HEK293 (cell line): ENCODE data around the gene SLC34A3.

Source experiments
- BCL11B ChIP-seq: fragments of 450-650 bp; formaldehyde crosslinking; IDR thresholded peaks from 2 replicates; pipeline ENCODE4 v1.5.1; 2016; ENCODE audit warnings: low read depth, missing biosample characterization, missing genetic modification characterization
- GLIS2 ChIP-seq: fragments of 450-650 bp; formaldehyde crosslinking; IDR thresholded peaks from 2 replicates; pipeline ENCODE4 v1.5.1; 2016; ENCODE audit warnings: missing biosample characterization, missing genetic modification characterization
- HOXD13 ChIP-seq: sonication (generic); formaldehyde crosslinking; IDR thresholded peaks from 2 replicates; pipeline ENCODE4 v1.8.0; 2022; ENCODE audit warnings: missing genetic modification reagents, borderline replicate concordance
- KLF9 ChIP-seq: fragments of 450-650 bp; formaldehyde crosslinking; IDR thresholded peaks from 2 replicates; pipeline ENCODE4 v1.5.1; 2016; ENCODE audit warnings: missing biosample characterization, missing genetic modification characterization, low read depth
- SP2 ChIP-seq: fragments of 450-650 bp; formaldehyde crosslinking; IDR thresholded peaks from 2 replicates; pipeline ENCODE4 v1.5.1; 2016; ENCODE audit warnings: missing biosample characterization, missing genetic modification characterization
- ZBTB1 ChIP-seq: fragments of 450-650 bp; formaldehyde crosslinking; IDR thresholded peaks from 2 replicates; pipeline ENCODE4 v1.5.1; 2016; ENCODE audit warnings: missing biosample characterization, missing genetic modification characterization
- ZBTB11 ChIP-seq: fragments of 450-650 bp; formaldehyde crosslinking; conservative IDR thresholded peaks from 2 replicates; pipeline ENCODE4 v1.5.1; 2016; ENCODE audit warnings: low read depth, missing biosample characterization, missing genetic modification characterization
- ZBTB17 ChIP-seq: fragments of 450-650 bp; formaldehyde crosslinking; IDR thresholded peaks from 2 replicates; pipeline ENCODE4 v1.5.1; 2016; ENCODE audit warnings: missing biosample characterization, missing genetic modification characterization
- ZBTB48 ChIP-seq: fragments of 450-650 bp; formaldehyde crosslinking; IDR thresholded peaks from 2 replicates; pipeline ENCODE4 v1.5.1; 2016; ENCODE audit warnings: missing biosample characterization, missing genetic modification characterization
- ZFHX2 ChIP-seq: fragments of 450-650 bp; formaldehyde crosslinking; conservative IDR thresholded peaks from 2 replicates; pipeline ENCODE4 v1.5.1; 2016; ENCODE audit warnings: missing biosample characterization, missing genetic modification characterization
- ZNF350 ChIP-seq: fragments of 450-650 bp; formaldehyde crosslinking; IDR thresholded peaks from 2 replicates; pipeline ENCODE4 v1.5.0; 2017; ENCODE audit warnings: missing biosample characterization, mild to moderate bottlenecking, missing genetic modification characterization
- ZNF354C ChIP-seq: fragments of 450-650 bp; formaldehyde crosslinking; IDR thresholded peaks from 2 replicates; pipeline ENCODE4 v1.5.1; 2016; ENCODE audit warnings: missing biosample characterization, missing genetic modification characterization, low read depth, borderline replicate concordance
- ZNF449 ChIP-seq: fragments of 450-650 bp; formaldehyde crosslinking; IDR thresholded peaks from 2 replicates; pipeline ENCODE4 v1.5.1; 2017; ENCODE audit warnings: missing biosample characterization, mild to moderate bottlenecking, missing genetic modification characterization, moderate library complexity
- ZNF560 ChIP-seq: fragments of 450-650 bp; formaldehyde crosslinking; IDR thresholded peaks from 2 replicates; pipeline ENCODE4 v1.5.1; 2017; ENCODE audit warnings: missing biosample characterization, missing genetic modification characterization, borderline replicate concordance
- ZNF776 ChIP-seq: fragments of 450-650 bp; formaldehyde crosslinking; IDR thresholded peaks from 2 replicates; pipeline ENCODE4 v1.5.0; 2017; ENCODE audit warnings: missing biosample characterization, missing genetic modification characterization, borderline replicate concordance
- ZNF791 ChIP-seq: fragments of 450-650 bp; formaldehyde crosslinking; IDR thresholded peaks from 2 replicates; pipeline ENCODE4 v1.5.1; 2016; ENCODE audit warnings: missing biosample characterization, missing genetic modification characterization
- TF ChIP-seq, protein P1 (sequence below): fragments of 450-650 bp; formaldehyde crosslinking; IDR thresholded peaks from 2 replicates; pipeline ENCODE4 v1.5.1; 2016; ENCODE audit warnings: missing biosample characterization, missing genetic modification characterization
- TF ChIP-seq, protein P2 (sequence below): fragments of 450-650 bp; formaldehyde crosslinking; IDR thresholded peaks from 2 replicates; pipeline ENCODE4 v1.5.1; 2016; ENCODE audit warnings: missing biosample characterization, missing genetic modification characterization, low read depth

Gene SLC34A3

GRCh38 chr9:137217276-137218211 is 13.2 kb upstream of the SLC34A3 start (continued):
- TF ChIP-seq ZBTB17, result peak; percentile 89
- TF ChIP-seq GLIS2 (tag by site-specific recombination), result peak; percentile 66; the same call in 1 of the 2 replicates
- peak; percentile 45 for TF ChIP-seq ZFHX2 (tag by site-specific recombination)
- TF ChIP-seq ZNF354C (tag by site-specific recombination), result no peak
- peak; percentile 20; the same call in 1 of the 2 replicates for TF ChIP-seq BCL11B (tag by site-specific recombination)
- TF ChIP-seq ZNF449 (tag by site-specific recombination), result 0 out of 2 replicates have a peak, but pooled peaks have one; percentile 34
- TF ChIP-seq ZBTB11 (tag by site-specific recombination), result peak; percentile 43; the same call in 1 of the 2 replicates
- TF ChIP-seq ZNF560 (tag by site-specific recombination), result no peak
- TF ChIP-seq SP2 (tag by site-specific recombination), result peak; percentile 79
- no peak for TF ChIP-seq ZNF776 (tag by site-specific recombination)
- no peak for TF ChIP-seq HOXD13
- no peak for TF ChIP-seq ZNF350 (tag by site-specific recombination)
- TF ChIP-seq ZBTB48 (tag by site-specific recombination), result no peak
- TF ChIP-seq, protein P1, sequence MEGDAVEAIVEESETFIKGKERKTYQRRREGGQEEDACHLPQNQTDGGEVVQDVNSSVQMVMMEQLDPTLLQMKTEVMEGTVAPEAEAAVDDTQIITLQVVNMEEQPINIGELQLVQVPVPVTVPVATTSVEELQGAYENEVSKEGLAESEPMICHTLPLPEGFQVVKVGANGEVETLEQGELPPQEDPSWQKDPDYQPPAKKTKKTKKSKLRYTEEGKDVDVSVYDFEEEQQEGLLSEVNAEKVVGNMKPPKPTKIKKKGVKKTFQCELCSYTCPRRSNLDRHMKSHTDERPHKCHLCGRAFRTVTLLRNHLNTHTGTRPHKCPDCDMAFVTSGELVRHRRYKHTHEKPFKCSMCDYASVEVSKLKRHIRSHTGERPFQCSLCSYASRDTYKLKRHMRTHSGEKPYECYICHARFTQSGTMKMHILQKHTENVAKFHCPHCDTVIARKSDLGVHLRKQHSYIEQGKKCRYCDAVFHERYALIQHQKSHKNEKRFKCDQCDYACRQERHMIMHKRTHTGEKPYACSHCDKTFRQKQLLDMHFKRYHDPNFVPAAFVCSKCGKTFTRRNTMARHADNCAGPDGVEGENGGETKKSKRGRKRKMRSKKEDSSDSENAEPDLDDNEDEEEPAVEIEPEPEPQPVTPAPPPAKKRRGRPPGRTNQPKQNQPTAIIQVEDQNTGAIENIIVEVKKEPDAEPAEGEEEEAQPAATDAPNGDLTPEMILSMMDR (tag by site-specific recombination), result peak; percentile 59
- TF ChIP-seq ZBTB1 (tag by site-specific recombination), result no peak
- TF ChIP-seq KLF9 (tag by site-specific recombination), result peak; percentile 99
- TF ChIP-seq, protein P2, sequence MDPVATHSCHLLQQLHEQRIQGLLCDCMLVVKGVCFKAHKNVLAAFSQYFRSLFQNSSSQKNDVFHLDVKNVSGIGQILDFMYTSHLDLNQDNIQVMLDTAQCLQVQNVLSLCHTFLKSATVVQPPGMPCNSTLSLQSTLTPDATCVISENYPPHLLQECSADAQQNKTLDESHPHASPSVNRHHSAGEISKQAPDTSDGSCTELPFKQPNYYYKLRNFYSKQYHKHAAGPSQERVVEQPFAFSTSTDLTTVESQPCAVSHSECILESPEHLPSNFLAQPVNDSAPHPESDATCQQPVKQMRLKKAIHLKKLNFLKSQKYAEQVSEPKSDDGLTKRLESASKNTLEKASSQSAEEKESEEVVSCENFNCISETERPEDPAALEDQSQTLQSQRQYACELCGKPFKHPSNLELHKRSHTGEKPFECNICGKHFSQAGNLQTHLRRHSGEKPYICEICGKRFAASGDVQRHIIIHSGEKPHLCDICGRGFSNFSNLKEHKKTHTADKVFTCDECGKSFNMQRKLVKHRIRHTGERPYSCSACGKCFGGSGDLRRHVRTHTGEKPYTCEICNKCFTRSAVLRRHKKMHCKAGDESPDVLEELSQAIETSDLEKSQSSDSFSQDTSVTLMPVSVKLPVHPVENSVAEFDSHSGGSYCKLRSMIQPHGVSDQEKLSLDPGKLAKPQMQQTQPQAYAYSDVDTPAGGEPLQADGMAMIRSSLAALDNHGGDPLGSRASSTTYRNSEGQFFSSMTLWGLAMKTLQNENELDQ, result no peak
- TF ChIP-seq ZNF791 (tag by site-specific recombination), result no peak
